GM10248 (cell line): ENCODE data around the gene NT5DC2.

ENCODE experiments used
- CTCF ChIA-PET: fragments of 300-600 bp; sonication (Branson Sonifier 250); formaldehyde crosslinking; extraction: SDS; loops from one replicate; lab custom pipeline; 2021; ENCODE audit warnings: antibody characterized with exemption; lab: Yijun Ruan, JAX
- POLR2A ChIA-PET: fragments of 350-650 bp; sonication (Branson Sonifier 250); formaldehyde crosslinking; extraction: SDS; loops from one replicate; lab custom pipeline; 2020; ENCODE audit warnings: antibody characterized with exemption; lab: Yijun Ruan, JAX
- DNase-seq: peaks from one replicate; pipeline ENCODE4 v3.0.0; 2012; ENCODE audit errors: extremely low spot score
- CTCF ChIP-seq: IDR thresholded peaks from 2 replicates; pipeline ENCODE4 v1.5.1; 2012; ENCODE audit warnings: mild to moderate bottlenecking, low read depth; ENCODE audit errors: extremely low read depth, missing control alignments, control extremely low read depth

NT5DC2 gene

DNA sequence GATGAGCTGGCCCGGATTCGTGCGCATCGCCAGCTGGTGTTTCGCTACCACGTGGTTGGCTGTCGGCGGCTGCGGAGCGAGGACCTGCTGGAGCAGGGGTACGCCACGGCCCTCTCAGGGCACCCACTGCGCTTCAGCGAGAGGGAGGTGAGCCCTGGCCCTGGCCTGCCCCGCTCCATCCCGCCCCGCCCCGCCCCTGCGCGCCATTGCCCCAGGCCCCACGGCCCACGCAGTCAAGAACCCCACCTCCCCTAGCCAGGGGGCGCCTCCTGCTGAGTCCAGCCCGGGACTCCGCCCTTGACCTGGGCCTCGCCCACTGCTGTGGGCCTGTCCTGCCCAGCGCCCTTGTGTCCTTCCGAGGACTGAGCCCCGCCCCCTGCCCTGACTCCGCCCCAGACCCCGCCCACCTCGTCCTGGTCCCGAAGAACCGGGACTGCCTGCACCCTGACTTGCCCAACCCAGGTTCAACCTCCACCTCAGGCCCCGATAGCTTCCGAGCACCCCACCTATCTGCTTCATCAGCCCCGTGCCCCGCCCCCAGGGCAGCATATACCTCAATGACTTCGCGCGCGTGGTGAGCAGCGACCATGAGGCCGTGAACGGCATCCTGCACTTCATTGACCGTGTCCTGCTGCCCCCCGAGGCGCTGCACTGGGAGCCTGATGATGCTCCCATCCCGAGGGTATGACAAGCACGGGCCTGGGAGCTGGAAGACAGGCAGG lies 14.8 kb downstream of the NT5DC2 start:
- ChIA-PET CTCF (no interaction called here), POLR2A (no interaction called here)
- no peak for TF ChIP-seq CTCF
- no peak for DNase-seq

GRCh38 chr3:52517796-52518722 lies 15.6 kb downstream of the NT5DC2 start:
- CTCF ChIA-PET = interaction anchor here (0.9 kb wide), 1 partner anchor 27 kb away, joined by 3 read pairs; no protein-coding TSS in a partner anchor
- POLR2A ChIA-PET = no interaction called here

GRCh38 chr3:52516509-52517195 lies 17.0 kb downstream of the NT5DC2 start:
- ChIA-PET POLR2A (interaction anchor here (0.8 kb wide), 1 partner anchor 19 kb away, joined by 3 read pairs; the partner anchor contains the start of gene UQCC5), CTCF (interaction anchor here (0.9 kb wide), 1 partner anchor 26 kb away, joined by 3 read pairs; no protein-coding TSS in a partner anchor)
- TF ChIP-seq CTCF = no peak
- no peak for DNase-seq

More at GRCh38 chr3:52517796-52518722, 15.6 kb downstream of the NT5DC2 start:
- DNase-seq = no peak
- TF ChIP-seq CTCF = no peak

DNA sequence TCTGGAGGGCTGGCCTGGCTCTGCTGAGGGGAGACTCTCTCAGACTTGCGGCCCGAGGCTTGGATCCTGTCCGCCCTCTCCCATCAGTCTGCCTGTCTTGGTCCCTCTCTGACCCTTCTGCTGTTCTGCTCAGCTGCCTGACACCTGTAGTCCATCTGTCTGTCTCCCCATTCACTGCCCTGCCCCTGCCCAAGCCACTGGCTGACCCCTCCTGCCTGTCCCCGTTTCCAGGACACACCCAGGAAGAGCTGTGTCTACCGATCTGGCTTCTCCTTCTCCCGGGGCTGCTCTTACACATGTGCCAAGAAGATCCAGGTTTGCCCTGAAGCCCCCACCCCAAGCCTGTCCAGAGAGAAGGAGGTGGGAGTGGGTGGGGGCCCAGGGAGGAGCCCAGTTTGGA lies 18.5 kb downstream of the NT5DC2 start:
- POLR2A ChIA-PET = no interaction called here
- no peak for TF ChIP-seq CTCF

DNA sequence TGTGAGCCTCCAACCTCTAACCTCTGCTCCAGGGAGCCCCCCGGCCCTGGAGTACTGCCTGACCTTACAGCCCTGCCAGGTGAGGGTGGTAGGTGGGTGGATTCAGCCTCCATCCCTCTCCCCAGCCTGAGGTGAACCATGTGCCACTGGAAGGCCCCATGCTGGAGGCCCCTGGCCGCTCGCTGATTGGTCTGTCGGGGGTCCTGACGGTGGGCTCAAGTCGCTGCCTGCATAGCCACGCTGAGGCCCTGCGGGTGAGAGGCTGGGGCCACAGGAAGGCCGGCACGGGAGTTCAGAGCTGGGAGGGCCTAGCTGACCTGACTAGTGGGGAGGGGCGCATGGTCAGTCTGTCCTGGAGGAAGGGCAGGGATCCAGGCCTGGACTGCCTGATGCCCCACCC lies 19.1 kb downstream of the NT5DC2 start:
- CTCF ChIA-PET = no interaction called here
- DNase-seq = no peak
- POLR2A ChIA-PET = no interaction called here
- TF ChIP-seq CTCF = no peak

More for the DNA sequence above, 18.5 kb downstream of the NT5DC2 start:
- DNase-seq = no peak
- CTCF ChIA-PET = no interaction called here

- ChIA-PET CTCF (interaction anchor here (0.7 kb wide), 1 partner anchor 41 kb away, joined by 3 read pairs; no protein-coding TSS in a partner anchor), POLR2A (no interaction called here)
- TF ChIP-seq CTCF = no peak
- DNase-seq = no peak
Observed at GRCh38 chr3:52513281-52513680, 20.4 kb downstream of the NT5DC2 start.
